Natural killer cell (primary cell): Measurements from ENCODE around the gene CERS6. TPM values are rescaled to one million over a fixed set of nuclear protein-coding genes. Genes with fewer than 3 reads are reported as not detected.

Experiments
- ATAC-seq, 3 donors: fragments of 150-1000 bp in 2 of 3; fragments of 200-7000 bp in 1 of 3; cut with Tn5 transposase; 1 replicate in 1 of 3; 2 replicates in 2 of 3; pipeline ENCODE4 v1.10.0; 2021; ENCODE audit warnings: mild to moderate bottlenecking in 2 of 3, moderate library complexity in 2 of 3
- DNase-seq, 2 donors: peaks; one replicate each; pipeline versions ENCODE4 v3.0.0 to v3.0.0-alpha.2; 2013 to 2021; ENCODE audit warnings: mixed read lengths in 1 of 2
- H3K27ac ChIP-seq: one replicate; pipeline ENCODE4 v1.5.1; 2013; ENCODE audit warnings: mild to moderate bottlenecking, low read length
- H3K27me3 ChIP-seq: one replicate; pipeline ENCODE4 v1.6.1; 2013; ENCODE audit warnings: low read length; ENCODE audit not compliant: control insufficient read depth, insufficient read depth
- H3K36me3 ChIP-seq: one replicate; pipeline ENCODE4 v1.6.1; 2013; ENCODE audit warnings: low read length; ENCODE audit not compliant: control insufficient read depth, insufficient read depth
- H3K4me1 ChIP-seq: one replicate; pipeline ENCODE4 v1.6.1; 2013; ENCODE audit warnings: low read length; ENCODE audit not compliant: control insufficient read depth, insufficient read depth
- H3K4me3 ChIP-seq: one replicate; pipeline ENCODE4 v1.5.1; 2013; ENCODE audit warnings: low read length
- H3K9me3 ChIP-seq: one replicate; pipeline ENCODE4 v1.6.1; 2013; ENCODE audit warnings: low read length; ENCODE audit not compliant: control insufficient read depth, insufficient read depth
- H3K27ac Mint-ChIP-seq, 2 donors: one replicate each; pipeline ENCODE4 v1.8.0; 2022; ENCODE audit warnings: mild to moderate bottlenecking in 2 of 2, mixed read lengths in 2 of 2, moderate library complexity in 1 of 2
- H3K27me3 Mint-ChIP-seq, 2 donors: one replicate each; pipeline ENCODE4 v1.8.0; 2022; ENCODE audit warnings: low read depth in 2 of 2, mixed read lengths in 2 of 2
- H3K36me3 Mint-ChIP-seq: one replicate; pipeline ENCODE4 v1.8.0; 2022; ENCODE audit warnings: mixed read lengths
- H3K4me1 Mint-ChIP-seq, 2 donors: one replicate each; pipeline ENCODE4 v1.8.0; 2022; ENCODE audit warnings: mixed read lengths in 2 of 2
- H3K4me3 Mint-ChIP-seq: one replicate; pipeline ENCODE4 v1.8.0; 2022; ENCODE audit warnings: mild to moderate bottlenecking, moderate library complexity, mixed read lengths
- H3K9me3 Mint-ChIP-seq, 2 donors: one replicate each; pipeline ENCODE4 v1.8.0; 2022; ENCODE audit warnings: mixed read lengths in 2 of 2
- WGBS: methylation state at CpG from one replicate; pipeline ENCODE4 v1.1.7; 2013; ENCODE audit warnings: missing lambda C conversion rate; ENCODE audit not compliant: insufficient coverage; 5-methylcytosine and 5-hydroxymethylcytosine counted together
- intact Hi-C: fragments of 100-400 bp; cut with micrococcal nuclease; formaldehyde crosslinking; loops from one replicate; pipeline ENCODE4 v1.14.2; 2022
- total RNA-seq, 4 donors: library from RNA; stranded (reverse); fragments of 120-200 nt in 1 of 4; gene quantifications; one replicate each; pipeline versions ENCODE4 v1.2.3 to v1.2.4, GENCODE V29; 2013 to 2022
- TF ChIP-seq, protein P1 (sequence below): fragments of 200-600 bp; IDR thresholded peaks from one replicate; pipeline ENCODE4 v1.8.0; 2022; ENCODE audit warnings: antibody characterized with exemption

The CERS6 gene
- total RNA-seq, 3 donors from 2014 or later (not counting 1 experiment from before 2014, with no cell fraction given): 9.1 to 13.5 (median 11.8) TPM

DNA sequence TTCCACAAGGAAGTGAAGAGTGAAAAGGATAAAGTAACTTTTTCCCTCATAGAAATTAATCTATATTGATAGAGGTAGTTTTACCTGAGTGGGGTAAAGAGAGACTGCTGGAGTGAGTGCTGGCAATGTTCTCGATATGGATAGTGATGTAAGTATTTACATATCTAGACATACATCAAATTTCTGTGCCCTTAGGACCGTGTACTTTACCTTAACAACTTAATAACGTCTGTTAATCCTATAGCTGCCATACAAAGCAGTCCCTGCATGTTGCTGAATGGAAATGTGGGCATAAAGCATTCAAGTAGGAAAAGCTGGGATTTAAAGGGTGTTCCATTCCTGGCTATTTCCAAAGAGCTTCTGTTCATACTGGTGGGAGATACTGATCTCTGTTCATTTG is 184.0 kb downstream of the CERS6 start:
- Mint-ChIP-seq H3K9me3 (no peaks in the 10 kb centered on the region), H3K36me3 (no peaks in the 10 kb centered on the region), H3K27ac (no peak overlapping the region), H3K4me1 (peaks cover 17 to 26% of the 10 kb centered on the region in 2 donors), H3K27me3 (no peaks in the 10 kb centered on the region), H3K4me3 (no peak overlapping the region)
- no peak overlapping the region for H3K4me3 ChIP-seq
- no peaks in the 10 kb centered on the region for H3K4me1 ChIP-seq
- no peaks in the 10 kb centered on the region for H3K27me3 ChIP-seq
- intact Hi-C loops: no loop called here
- WGBS: no CpG with 5 or more reads among the region's 3 CpGs
- DNase-seq (no peak), ATAC-seq (no peak)
- no peak overlapping the region for H3K27ac ChIP-seq
- no peaks in the 10 kb centered on the region for H3K9me3 ChIP-seq
- TF ChIP-seq, protein P1, sequence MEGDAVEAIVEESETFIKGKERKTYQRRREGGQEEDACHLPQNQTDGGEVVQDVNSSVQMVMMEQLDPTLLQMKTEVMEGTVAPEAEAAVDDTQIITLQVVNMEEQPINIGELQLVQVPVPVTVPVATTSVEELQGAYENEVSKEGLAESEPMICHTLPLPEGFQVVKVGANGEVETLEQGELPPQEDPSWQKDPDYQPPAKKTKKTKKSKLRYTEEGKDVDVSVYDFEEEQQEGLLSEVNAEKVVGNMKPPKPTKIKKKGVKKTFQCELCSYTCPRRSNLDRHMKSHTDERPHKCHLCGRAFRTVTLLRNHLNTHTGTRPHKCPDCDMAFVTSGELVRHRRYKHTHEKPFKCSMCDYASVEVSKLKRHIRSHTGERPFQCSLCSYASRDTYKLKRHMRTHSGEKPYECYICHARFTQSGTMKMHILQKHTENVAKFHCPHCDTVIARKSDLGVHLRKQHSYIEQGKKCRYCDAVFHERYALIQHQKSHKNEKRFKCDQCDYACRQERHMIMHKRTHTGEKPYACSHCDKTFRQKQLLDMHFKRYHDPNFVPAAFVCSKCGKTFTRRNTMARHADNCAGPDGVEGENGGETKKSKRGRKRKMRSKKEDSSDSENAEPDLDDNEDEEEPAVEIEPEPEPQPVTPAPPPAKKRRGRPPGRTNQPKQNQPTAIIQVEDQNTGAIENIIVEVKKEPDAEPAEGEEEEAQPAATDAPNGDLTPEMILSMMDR: no peak
- H3K36me3 ChIP-seq: no peaks in the 10 kb centered on the region

GRCh38 chr2:168641636-168642035 is 185.6 kb downstream of the CERS6 start:
- H3K4me3 ChIP-seq: no peak overlapping the region
- no peaks in the 10 kb centered on the region for H3K9me3 ChIP-seq
- 80% methylated on average over 1 of the region's 4 CpGs for WGBS
- ATAC-seq (no peak), DNase-seq (no peak)
- Mint-ChIP-seq H3K36me3 (no peaks in the 10 kb centered on the region), H3K4me1 (peaks cover 17 to 27% of the 10 kb centered on the region in 2 donors), H3K27me3 (no peaks in the 10 kb centered on the region), H3K4me3 (no peak overlapping the region), H3K27ac (no peak overlapping the region), H3K9me3 (no peaks in the 10 kb centered on the region)
- intact Hi-C loops: no loop called here
- no peaks in the 10 kb centered on the region for H3K27me3 ChIP-seq
- H3K4me1 ChIP-seq: no peaks in the 10 kb centered on the region
- no peaks in the 10 kb centered on the region for H3K36me3 ChIP-seq
- no peak overlapping the region for H3K27ac ChIP-seq
- TF ChIP-seq, protein P1: no peak

DNA sequence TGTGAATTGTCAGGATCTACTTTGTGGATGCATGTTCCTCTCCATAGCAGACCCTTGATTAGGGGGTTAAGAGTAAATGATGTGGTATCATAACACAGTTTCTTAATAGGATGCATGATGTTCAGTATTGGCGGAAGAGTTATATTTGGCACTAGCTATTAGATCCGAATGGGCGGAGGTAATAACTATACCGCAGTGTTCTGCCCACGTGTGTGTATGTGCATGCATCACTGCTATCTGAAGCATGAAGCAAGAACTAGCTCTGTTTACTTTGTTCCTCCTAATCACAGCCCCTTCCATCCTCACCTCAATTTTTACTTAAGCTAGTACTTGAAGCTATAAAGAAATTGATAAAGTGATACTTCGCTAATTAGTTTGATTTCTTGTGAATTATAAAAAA is 186.8 kb downstream of the CERS6 start:
- DNase-seq: no peak
- WGBS: 95% methylated on average over 5 of the region's 6 CpGs
- no peaks in the 10 kb centered on the region for H3K27me3 ChIP-seq
- Mint-ChIP-seq H3K4me1 (peaks cover 17 to 21% of the 10 kb centered on the region in 2 donors), H3K27ac (no peak overlapping the region), H3K36me3 (no peaks in the 10 kb centered on the region), H3K4me3 (no peak overlapping the region), H3K9me3 (no peaks in the 10 kb centered on the region), H3K27me3 (no peaks in the 10 kb centered on the region)
- TF ChIP-seq, protein P1: no peak
- H3K36me3 ChIP-seq: no peaks in the 10 kb centered on the region
- H3K9me3 ChIP-seq: no peaks in the 10 kb centered on the region
- intact Hi-C loops: no loop called here
- no peak for ATAC-seq
- H3K27ac ChIP-seq: no peak overlapping the region
- no peak overlapping the region for H3K4me3 ChIP-seq
- no peaks in the 10 kb centered on the region for H3K4me1 ChIP-seq

DNA sequence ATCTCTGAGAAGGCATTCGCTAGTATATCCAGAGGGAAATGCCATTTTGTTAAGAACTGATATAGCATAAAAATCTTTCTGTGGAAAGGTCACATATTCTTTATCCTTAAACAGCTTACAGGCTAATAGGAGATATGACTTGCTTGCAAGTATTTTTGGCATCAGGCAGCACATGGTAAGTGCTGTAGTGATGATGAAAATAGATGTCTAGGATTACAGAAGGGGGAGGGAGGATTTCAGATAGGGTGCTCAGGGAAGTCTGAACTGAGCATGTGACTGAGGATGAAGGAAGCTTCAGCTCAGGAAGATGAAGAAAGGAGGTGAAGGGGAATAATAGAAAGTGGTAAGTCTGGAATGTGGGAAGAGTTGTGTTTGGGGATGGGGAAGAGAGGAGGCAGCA is 187.9 kb downstream of the CERS6 start:
- H3K36me3 ChIP-seq: no peaks in the 10 kb centered on the region
- H3K9me3 ChIP-seq: no peaks in the 10 kb centered on the region
- DNase-seq (no peak), ATAC-seq (no peak)
- no peaks in the 10 kb centered on the region for H3K27me3 ChIP-seq
- intact Hi-C loops: no loop called here
- Mint-ChIP-seq H3K9me3 (no peaks in the 10 kb centered on the region), H3K27me3 (no peaks in the 10 kb centered on the region), H3K4me3 (no peak overlapping the region), H3K27ac (no peak overlapping the region), H3K4me1 (peaks cover 16 to 21% of the 10 kb centered on the region in 2 donors), H3K36me3 (no peaks in the 10 kb centered on the region)
- H3K27ac ChIP-seq: no peak overlapping the region
- H3K4me1 ChIP-seq: no peaks in the 10 kb centered on the region
- TF ChIP-seq, protein P1: no peak
- WGBS: no CpG with 5 or more reads among the region's 1 CpG
- H3K4me3 ChIP-seq: no peak overlapping the region
